Chondrocyte (in vitro differentiated cells): Measurements from ENCODE around the gene BCL2L14. TPM values are rescaled to one million over a fixed set of nuclear protein-coding genes. Genes with fewer than 3 reads are reported as not detected.

Experiments
- DNase-seq: peaks from one replicate; pipeline ENCODE4 v3.0.0; 2021; ENCODE audit warnings: mixed read lengths, low spot score
- H3K27ac Mint-ChIP-seq: one replicate; pipeline ENCODE4 v1.8.0; 2021; ENCODE audit warnings: mild to moderate bottlenecking, moderate library complexity, mixed read lengths; ENCODE audit not compliant: unreplicated experiment
- H3K27me3 Mint-ChIP-seq: 2 replicates; pipeline ENCODE4 v1.8.0; 2021; ENCODE audit warnings: low read depth, mixed read lengths
- H3K36me3 Mint-ChIP-seq: 2 replicates; pipeline ENCODE4 v1.8.0; 2021; ENCODE audit warnings: low read depth, mixed read lengths
- H3K4me1 Mint-ChIP-seq: 2 replicates; pipeline ENCODE4 v1.8.0; 2021; ENCODE audit warnings: low read depth, mild to moderate bottlenecking, mixed read lengths
- H3K4me3 Mint-ChIP-seq: one replicate; pipeline ENCODE4 v1.8.0; 2021; ENCODE audit warnings: mild to moderate bottlenecking, moderate library complexity, mixed read lengths; ENCODE audit not compliant: unreplicated experiment
- H3K9me3 Mint-ChIP-seq: 2 replicates; pipeline ENCODE4 v1.8.0; 2021; ENCODE audit warnings: low read depth, mixed read lengths
- total RNA-seq: library from RNA; stranded (reverse); gene quantifications from 3 replicates; pipeline ENCODE4 v1.2.1, GENCODE V29; 2021
- TF ChIP-seq, protein P1 (sequence below): fragments of 200-600 bp; sonication (generic); IDR thresholded peaks from 2 replicates; pipeline ENCODE4 v1.5.0; 2021; ENCODE audit warnings: antibody characterized with exemption, mild to moderate bottlenecking, moderate library complexity

BCL2L14 gene
- total RNA-seq, 1 donor from 2014 or later = not detected

DNA sequence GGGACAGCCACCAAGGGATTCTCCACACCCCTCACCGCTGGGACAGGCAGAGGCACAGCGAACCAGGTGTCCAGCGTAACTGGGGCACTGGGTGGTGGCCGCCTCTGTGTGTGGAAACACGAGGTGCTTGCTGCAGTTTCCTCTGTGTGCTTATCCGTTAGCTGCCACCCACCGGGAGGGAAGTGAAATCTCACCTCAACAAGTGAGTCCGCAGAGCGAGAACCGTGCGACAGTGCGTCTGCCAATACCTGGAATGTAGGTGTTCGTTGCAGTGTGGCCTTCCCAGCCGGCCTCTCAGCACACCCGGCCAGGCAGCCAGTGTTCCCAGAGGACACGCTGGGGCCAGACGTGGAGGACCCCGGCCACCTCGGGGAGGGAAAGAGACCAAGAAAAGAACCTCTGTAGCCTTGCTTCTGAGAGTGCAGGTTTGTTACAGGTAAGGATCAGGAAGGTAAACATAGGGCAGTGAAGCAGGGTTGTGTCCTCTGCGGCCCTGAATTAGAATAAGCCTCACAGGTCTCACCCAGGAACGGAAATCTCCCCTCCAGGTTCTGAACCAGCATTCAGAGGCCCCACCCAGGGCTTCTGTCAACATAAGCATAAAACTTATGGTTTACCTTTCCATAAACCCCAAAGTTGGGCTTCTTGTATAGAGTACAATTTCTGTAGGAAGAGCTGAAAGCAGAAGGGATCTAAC, 1.5 kb downstream of the BCL2L14 start:
- Mint-ChIP-seq H3K4me1 (no peaks in the 10 kb centered on the region), H3K9me3 (no peaks in the 10 kb centered on the region), H3K4me3 (no peak overlapping the region), H3K27me3 (peaks cover 1% of the 10 kb centered on the region), H3K36me3 (peaks cover 2% of the 10 kb centered on the region), H3K27ac (no peak overlapping the region)
- TF ChIP-seq, protein P1, sequence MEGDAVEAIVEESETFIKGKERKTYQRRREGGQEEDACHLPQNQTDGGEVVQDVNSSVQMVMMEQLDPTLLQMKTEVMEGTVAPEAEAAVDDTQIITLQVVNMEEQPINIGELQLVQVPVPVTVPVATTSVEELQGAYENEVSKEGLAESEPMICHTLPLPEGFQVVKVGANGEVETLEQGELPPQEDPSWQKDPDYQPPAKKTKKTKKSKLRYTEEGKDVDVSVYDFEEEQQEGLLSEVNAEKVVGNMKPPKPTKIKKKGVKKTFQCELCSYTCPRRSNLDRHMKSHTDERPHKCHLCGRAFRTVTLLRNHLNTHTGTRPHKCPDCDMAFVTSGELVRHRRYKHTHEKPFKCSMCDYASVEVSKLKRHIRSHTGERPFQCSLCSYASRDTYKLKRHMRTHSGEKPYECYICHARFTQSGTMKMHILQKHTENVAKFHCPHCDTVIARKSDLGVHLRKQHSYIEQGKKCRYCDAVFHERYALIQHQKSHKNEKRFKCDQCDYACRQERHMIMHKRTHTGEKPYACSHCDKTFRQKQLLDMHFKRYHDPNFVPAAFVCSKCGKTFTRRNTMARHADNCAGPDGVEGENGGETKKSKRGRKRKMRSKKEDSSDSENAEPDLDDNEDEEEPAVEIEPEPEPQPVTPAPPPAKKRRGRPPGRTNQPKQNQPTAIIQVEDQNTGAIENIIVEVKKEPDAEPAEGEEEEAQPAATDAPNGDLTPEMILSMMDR = no peak
- DNase-seq = no peak

DNA sequence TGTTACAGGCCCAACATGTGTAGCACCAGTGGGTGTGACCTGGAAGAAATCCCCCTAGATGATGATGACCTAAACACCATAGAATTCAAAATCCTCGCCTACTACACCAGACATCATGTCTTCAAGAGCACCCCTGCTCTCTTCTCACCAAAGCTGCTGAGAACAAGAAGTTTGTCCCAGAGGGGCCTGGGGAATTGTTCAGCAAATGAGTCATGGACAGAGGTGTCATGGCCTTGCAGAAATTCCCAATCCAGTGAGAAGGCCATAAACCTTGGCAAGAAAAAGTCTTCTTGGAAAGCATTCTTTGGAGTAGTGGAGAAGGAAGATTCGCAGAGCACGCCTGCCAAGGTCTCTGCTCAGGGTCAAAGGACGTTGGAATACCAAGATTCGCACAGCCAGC, 8.6 kb downstream of the BCL2L14 start:
- DNase-seq = no peak
- H3K4me3 Mint-ChIP-seq = no peak overlapping the region
- no peaks in the 10 kb centered on the region for H3K9me3 Mint-ChIP-seq
- H3K27me3 Mint-ChIP-seq = no peaks in the 10 kb centered on the region
- TF ChIP-seq, protein P1 = no peak
- no peaks in the 10 kb centered on the region for H3K36me3 Mint-ChIP-seq
- no peak overlapping the region for H3K27ac Mint-ChIP-seq
- H3K4me1 Mint-ChIP-seq = peaks cover 11% of the 10 kb centered on the region

DNA sequence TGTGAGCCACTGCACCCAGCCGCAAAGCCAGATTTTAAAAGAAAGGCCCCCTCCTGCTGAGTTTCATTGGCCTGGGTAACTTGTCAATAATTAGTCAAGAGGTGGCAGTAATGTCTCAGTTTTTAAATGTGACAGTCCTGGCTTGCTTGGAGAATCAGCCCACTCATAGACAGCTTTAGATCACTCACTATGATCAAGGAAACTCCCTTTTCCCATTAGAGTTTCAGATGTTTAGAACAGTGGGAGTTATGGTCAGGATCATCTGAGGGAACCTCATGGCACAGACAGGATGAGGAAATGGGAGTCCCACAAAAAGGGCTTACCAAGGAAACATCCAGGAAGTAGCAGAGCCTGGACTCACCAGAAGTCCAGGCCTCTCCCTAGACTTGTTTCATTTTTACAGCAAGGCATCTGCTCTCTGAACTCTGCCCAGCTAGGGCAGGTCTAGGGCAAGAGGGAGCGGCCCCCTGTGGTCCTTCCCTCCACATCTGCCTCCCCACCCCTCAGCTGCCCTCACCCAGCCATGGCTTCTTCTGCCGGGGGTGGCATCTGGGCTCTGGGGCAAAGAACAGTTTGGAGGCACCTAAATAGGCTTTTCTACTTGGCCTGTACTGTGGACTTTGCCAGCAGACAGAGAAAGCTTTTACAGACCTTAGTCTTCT, 11.2 kb downstream of the BCL2L14 start:
- DNase-seq = no peak
- Mint-ChIP-seq H3K4me3 (no peak overlapping the region), H3K27me3 (no peaks in the 10 kb centered on the region), H3K9me3 (no peaks in the 10 kb centered on the region), H3K4me1 (peaks cover 13% of the 10 kb centered on the region), H3K27ac (no peak overlapping the region), H3K36me3 (no peaks in the 10 kb centered on the region)
- TF ChIP-seq, protein P1 = peak; percentile 80

DNA sequence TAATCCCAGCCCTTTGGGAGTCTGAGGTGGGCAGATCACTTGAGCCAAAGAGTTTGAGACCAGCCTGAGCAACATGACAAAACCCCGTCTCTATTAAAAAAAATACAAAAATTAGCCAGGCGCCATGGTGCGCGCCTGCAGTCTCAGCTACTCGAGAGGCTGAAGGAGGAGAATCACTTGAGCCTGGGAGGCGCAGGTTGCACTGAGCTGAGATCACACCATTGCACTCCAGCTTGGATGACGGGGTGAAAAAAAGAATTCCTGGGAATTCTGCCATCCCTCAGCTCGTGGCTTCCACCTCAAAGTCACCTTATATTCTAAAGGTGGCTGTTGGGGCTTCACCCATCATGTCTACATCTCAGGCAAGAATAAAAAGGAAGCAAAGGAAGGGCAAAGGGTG, 12.9 kb downstream of the BCL2L14 start:
- Mint-ChIP-seq H3K9me3 (no peaks in the 10 kb centered on the region), H3K27me3 (no peaks in the 10 kb centered on the region), H3K4me3 (no peak overlapping the region), H3K36me3 (no peaks in the 10 kb centered on the region), H3K4me1 (peaks cover 27% of the 10 kb centered on the region), H3K27ac (no peak overlapping the region)
- no peak for DNase-seq
- TF ChIP-seq, protein P1 = no peak

DNA sequence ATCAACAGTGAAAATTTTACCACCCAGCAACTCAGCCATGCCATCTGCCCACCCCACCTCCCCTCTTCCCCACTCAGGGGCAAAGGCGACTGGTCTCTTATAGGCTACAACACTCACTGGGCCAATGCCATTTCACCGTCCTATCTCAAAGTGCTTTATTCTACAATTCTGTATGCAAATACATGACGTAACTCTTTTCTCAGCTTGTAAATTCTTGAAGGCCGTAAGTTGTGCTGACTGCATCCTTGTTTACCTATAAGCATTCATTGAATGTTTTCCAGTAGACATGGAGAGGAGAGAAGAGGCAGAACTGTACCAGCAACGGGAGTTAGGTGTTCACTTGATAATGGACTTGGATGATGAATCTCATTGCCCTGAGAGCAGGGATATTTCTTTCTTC, 15.6 kb downstream of the BCL2L14 start:
- H3K4me1 Mint-ChIP-seq = peaks cover 40% of the 10 kb centered on the region
- TF ChIP-seq, protein P1 = no peak
- no peak overlapping the region for H3K4me3 Mint-ChIP-seq
- H3K36me3 Mint-ChIP-seq = no peaks in the 10 kb centered on the region
- H3K9me3 Mint-ChIP-seq = no peaks in the 10 kb centered on the region
- no peak overlapping the region for H3K27ac Mint-ChIP-seq
- no peaks in the 10 kb centered on the region for H3K27me3 Mint-ChIP-seq
- DNase-seq = no peak
